HG03520 (cell line): ENCODE data around the gene TPSB2.
"Not testable (repeated sequence)": the region's sequence is repeated elsewhere in the genome, so short reads cannot be mapped to it uniquely, and the experiment has no call there.

ENCODE experiments used
- ATAC-seq: cut with Tn5 transposase; IDR thresholded peaks from one replicate; pipeline ENCODE4 v1.9.1; 2021; ENCODE audit warnings: mild to moderate bottlenecking, moderate library complexity; ENCODE audit not compliant: unreplicated experiment

Gene TPSB2

DNA sequence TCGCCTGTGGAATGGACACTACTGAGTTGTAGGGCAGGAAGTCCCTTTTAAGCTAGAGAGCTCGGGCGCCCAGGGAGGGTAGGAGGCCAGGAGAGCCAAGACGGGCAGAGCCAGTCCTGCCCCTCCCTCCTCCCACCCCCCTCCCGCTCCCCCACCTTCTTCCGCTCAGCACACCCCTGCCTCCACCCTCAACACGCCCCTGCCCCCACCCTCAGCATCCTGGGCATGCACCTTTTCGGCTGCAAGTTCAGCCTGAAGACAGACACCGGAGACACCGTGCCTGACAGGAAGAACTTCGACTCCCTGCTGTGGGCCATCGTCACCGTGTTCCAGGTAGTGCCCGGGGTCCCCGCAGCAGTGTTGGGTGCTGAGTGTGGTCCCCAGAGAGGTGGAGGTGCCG, 23.2 kb downstream of the TPSB2 start:
- ATAC-seq, result no peak

DNA sequence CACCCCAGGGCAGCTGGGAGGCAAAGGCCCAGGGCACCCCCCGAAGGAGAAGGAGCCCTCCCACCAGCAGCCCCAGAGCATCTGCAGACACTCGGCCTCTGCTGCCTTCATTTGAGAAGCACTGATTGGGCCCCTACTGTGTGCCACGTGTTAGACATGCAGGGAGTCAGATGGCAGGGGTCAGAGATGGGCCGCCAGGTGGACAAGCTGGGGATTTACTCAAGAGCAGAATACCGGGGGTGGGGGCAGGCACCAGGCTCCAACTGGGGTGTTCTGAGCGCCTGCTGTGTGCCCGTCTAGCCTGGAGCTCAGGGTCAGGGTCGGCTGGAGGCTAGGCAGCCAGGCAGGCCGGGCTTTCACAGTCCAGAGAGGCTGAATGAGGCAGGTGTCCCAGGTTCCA, 23.7 kb downstream of the TPSB2 start:
- no peak for ATAC-seq

DNA sequence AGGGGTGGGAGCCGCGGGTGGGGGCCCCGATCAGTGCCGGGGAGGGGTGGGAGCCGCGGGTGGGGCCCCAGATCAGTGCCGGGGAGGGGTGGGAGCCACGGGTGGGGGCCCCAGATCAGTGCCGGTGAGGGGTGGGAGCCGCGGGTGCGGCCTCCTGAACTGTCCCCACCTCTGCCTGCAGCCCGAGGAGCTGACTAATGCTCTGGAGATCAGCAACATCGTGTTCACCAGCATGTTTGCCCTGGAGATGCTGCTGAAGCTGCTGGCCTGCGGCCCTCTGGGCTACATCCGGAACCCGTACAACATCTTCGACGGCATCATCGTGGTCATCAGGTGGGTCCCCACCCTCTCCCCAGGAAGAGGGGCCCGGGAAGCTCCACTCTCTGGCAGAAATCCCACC, 25.1 kb downstream of the TPSB2 start:
- ATAC-seq, result no peak

DNA sequence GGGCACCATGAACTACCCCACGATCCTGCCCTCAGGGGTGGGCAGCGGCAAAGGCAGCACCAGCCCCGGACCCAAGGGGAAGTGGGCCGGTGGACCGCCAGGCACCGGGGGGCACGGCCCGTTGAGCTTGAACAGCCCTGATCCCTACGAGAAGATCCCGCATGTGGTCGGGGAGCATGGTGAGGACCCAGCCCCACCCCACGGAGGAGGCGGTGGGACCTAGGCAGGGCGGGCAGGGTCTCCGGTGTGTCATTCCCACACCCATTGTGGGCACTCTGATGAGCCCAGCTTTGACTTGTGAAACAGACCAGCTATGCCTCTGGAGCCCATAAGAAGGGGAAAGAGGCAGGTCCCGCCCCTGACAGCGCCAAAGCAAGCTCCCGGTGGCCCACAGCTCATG, 27.7 kb downstream of the TPSB2 start:
- no peak for ATAC-seq

DNA sequence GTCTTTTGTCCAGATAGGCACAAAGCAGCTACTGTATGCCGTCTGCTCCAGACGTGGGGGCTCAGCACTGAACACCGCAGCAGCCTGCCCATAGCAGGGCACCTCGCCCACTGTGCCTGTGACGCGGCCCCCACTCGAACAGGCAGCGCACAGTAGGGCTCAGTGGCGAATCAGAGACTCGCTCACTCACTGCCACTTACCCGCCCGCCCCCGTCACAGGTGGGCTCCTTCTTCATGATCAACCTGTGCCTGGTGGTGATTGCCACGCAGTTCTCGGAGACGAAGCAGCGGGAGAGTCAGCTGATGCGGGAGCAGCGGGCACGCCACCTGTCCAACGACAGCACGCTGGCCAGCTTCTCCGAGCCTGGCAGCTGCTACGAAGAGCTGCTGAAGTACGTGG, 28.5 kb downstream of the TPSB2 start:
- no peak for ATAC-seq

DNA sequence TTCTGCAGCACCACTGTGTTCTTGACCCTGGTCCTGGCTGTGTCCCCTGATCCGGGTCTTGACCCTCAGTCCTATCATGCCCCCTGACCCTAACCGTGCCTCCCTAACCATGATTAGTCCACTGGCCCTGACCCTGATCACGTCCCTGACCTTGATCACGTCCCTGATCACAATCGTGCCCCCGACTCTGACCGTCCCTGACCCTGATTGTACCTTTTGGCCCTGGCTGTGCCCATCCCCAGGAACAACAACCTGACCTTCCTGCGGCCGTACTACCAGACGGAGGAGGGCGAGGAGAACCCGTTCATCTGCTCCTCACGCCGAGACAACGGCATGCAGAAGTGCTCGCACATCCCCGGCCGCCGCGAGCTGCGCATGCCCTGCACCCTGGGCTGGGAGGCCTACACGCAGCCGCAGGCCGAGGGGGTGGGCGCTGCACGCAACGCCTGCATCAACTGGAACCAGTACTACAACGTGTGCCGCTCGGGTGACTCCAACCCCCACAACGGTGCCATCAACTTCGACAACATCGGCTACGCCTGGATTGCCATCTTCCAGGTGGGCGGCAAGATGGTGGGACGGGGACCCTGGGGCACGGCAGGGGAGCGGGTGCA, 29.9 kb downstream of the TPSB2 start:
- ATAC-seq, result no peak

DNA sequence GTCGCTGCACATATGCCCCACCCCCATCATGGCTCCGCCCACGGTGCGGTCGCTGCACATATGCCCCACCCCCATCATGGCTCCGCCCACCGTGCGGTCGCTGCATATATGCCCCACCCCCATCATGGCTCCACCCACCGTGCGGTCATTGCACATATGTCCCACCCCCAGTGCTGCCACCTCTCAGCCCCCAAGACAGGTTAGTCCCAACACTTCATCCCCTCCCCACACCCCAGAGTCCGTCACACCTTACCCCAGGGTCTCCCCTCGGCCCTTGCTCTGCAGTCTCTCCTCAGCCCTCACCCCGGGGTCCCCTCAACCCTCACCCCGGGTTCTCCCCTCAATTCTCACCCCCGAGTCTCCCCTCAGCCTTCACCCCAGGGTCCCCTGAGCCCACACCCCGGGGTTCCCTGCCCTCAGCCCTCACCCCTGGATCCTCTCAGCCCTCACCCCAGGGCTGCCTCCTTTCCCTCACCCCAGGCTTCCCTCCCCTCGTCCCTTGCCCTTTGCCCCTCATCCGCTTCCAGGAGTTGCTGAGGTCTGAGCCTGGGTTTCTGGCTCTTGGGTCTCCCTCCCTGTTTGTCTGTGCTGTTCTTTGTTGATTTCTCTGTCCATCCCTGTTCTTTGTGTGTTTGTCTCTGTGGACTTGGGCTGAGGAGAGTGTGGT, 30.5 kb downstream of the TPSB2 start:
- ATAC-seq, result no peak

DNA sequence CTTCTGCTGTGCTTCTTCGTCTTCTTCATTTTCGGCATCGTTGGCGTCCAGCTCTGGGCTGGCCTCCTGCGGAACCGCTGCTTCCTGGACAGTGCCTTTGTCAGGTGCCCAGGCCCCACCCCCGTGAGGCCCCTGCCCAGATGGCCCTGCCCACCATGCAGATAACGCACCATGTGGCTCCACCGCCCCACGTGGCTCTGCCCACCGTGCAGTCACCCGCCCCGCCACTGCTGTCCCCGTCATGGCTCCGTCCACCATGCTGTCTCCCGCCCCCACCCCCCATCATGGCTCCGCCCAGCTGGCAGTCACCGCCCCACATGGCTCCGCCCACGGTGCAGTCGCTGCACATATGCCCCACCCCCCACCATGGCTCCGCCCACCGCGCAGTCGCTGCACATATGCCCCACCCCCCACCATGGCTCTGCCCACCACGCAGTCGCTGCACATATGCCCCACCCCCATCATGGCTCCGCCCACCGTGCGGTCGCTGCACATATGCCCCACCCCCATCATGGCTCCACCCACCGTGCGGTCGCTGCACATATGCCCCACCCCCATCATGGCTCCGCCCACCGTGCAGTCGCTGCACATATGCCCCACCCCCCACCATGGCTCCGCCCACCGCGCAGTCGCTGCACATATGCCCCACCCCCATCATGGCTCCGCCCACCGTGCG, 31.2 kb downstream of the TPSB2 start:
- not testable (repeated sequence) for ATAC-seq

DNA sequence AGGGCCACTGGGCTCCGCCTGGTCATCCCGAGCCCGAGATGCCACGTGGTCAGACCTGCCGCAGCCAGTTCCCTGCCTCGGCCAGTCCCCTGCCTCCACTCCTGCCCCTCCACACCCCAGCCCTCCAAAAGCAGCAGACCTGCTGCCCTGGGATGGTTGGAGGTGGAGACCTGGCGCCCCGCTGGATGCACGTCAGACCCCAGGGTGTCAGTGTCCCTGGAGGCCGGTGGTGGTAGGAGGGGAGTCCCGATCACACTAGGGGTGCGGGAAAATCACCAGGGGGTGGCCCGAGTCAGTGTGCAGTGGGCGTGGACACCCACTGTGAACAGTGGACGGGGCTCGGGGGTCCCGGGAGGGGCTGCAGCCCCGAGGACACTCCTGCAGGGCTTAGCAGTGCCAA, 31.8 kb downstream of the TPSB2 start:
- ATAC-seq, result no peak

DNA sequence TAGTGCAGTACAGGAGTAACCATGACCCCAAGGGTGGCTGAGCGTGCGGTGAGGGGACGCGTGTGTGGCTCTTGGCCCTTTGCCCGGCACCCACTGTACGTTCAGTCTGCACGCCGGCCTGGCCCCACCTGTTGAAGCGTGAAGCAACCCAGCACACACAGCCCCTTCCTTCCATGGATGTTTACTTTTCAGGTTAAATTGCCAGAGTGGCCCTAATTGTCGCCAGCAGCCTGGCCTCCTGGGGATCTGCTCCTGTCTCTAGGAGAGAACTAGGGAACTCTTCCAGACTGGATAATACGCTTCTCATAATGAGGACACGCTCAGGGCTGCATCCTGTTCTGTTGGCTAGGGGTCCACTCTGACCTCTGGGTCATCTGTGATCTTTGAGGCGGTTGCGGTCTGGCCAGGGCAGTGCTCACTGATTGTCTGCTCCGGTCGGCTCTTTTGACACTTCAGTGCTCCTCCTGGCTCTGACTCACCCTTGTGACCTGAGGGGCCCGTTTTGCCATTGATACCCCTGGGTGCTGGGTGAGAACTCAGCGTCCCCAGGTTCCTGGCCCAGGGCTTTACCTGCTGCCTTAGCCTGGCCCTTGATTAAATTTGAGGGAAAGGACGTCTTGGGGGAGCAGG, 32.6 kb downstream of the TPSB2 start:
- ATAC-seq, result no peak

DNA sequence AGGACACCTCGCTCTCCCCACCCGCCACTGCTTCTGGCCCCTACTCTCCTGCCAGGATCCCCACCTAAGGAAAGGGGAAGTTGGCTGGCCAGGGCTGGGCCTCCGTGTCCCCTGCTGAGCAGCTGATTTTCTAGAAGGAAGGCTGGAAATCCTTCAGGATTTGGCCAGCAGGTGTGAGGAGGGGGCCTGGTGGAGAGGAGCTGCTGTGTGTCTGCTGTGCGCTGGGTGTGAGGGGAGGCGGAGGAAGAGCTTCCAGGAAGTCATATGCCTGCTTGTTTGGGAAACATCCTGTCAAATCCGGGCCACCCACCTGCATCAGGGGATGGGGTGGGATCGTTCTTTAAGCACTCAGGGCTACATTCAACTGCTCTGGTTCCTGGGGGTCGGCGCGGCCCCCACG, 33.5 kb downstream of the TPSB2 start:
- ATAC-seq, result no peak

DNA sequence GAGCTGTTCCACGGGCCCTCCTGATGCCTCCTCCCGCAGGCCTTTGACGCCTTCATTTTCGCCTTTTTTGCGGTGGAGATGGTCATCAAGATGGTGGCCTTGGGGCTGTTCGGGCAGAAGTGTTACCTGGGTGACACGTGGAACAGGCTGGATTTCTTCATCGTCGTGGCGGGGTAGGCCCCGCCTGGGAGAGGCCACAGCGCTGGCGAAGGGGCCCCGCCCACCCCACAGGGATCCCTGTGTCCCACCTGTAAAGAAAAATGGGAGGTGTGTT, 34.7 kb downstream of the TPSB2 start:
- ATAC-seq, result no peak

DNA sequence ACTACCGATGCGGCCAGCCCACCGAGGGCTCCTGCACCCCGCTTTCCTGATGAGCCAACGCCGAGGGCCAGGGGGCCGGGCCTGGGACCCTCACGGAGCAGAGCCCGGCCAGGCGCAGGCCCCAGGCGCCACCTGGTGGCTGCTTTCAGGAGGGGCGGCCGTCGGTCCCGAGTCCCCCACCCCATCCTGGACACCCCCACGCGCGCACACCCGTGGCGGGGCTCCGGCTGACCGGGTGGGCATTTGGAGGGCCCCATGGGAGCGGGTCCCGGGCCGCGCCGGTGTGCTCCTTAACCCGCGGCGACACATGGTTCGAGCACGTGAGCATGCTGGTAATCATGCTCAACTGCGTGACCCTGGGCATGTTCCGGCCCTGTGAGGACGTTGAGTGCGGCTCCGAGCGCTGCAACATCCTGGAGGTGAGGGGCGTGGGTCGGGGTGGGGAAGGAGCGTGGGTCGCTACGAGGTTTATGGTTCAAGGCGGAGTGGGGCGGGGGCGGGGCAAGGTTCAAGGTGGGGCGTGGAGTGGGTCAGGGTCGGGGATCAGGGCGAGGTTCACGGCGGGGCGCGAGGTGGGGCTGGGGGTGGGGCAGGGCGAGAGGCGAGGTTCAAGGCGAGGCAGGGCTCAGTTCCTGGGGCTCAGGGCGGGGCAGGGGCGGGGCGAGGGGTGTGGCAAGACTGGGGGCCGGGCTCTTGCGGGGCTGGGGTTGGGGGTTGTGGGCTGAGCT, 35.2 kb downstream of the TPSB2 start:
- no peak for ATAC-seq

DNA sequence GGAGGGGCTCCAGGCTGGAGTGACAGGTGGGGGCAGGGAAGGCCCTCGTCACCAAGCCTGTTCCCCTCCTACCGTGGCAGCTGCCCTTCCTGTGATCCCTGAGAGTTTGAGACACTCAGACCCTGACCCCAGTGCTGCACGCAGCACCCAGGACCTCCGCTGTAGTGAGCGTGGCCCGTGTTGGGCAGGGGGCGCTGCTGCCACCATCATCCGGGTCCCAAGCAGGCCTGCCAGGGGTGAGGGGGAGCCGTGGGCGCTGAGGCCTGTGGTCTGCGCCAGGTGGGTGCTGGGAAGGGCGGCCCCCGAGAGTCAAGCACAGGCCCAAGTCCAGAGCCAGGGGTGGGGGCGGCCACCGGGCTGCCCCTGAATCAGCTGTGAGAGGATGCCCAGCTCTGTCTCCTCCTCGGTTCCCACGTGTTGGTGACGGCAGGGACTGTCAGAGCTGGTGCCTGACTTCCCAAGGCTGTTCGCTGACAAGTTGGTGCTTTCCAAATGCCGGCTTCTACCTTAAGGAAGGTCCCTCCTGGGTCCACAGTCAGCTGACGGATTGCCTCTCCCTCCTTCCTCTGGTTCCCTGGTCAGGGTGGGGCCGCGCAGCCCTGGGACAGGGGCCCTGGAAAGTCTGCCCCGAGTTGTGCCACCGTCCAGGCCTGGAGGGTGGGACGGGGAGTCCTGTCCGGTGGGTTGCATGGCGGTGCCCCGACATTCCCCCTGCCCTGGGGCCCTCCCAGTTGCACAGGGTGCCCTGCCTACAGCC, 36.0 kb downstream of the TPSB2 start:
- no peak for ATAC-seq

DNA sequence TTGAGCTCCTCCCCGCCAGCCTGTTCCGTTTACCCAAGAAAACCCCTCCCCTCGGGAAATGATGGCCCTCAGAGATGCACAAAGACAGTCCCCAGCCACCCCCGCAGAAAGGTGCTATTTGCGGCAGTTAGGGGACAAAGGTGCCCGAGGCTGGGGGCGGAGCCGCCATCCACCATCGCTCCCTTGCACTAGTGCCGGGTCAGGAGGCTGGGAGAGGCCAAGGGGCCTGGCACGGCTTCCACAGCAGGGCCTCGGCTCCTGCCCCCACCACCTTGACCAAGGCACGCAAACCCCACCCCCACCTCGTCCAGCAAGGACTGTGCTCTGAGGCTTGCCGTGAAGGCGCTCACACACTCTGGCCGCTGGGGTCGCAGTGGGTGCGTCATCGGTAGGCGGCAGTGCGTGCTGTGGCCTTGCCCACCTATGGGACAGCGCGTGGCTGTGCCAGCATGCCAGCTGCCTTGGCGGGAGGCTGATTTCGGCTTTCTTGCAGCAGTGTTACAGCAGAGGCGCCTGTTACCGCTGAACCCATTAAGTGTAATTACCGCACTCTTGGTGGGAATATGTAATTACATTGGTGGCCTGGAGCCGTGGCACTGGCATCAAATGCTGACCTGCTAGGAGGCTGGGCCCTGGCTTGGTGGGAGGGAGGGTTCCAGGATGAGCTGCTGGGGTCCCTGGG, 36.7 kb downstream of the TPSB2 start:
- no peak for ATAC-seq

DNA sequence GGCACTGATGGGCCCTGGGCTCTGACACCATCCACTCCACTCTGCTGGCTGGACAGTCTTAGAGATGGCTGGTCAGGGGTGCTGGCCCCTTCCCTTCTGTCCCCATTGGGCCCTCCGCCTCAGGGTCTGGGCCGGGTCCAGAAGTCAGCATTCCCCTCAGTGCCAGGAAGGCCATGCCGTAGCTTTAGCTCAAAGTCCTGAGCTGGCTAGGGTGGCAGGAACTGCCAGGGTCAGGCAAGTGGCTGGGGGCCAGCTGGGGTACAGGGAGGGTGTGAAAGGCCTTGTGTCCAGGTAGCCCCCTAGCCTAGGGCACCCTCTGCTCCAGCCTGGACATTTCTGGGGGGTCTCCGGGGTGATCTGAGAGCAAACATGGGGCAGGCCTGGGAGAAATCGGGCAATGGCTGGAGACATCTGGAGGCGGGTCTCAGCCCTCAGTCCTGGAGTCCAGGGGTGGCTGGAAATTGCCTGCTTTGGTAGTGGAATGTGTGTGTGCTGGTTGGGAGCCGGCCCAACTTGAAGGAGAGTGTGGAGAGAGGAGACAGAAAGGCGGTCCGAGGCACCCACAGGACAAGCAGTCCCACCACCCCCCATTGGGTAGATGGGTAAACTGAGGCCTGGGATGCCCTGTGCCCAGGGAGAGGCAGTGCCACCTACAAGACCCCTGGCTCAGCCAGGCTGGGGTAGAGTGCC, 37.5 kb downstream of the TPSB2 start:
- no peak for ATAC-seq

DNA sequence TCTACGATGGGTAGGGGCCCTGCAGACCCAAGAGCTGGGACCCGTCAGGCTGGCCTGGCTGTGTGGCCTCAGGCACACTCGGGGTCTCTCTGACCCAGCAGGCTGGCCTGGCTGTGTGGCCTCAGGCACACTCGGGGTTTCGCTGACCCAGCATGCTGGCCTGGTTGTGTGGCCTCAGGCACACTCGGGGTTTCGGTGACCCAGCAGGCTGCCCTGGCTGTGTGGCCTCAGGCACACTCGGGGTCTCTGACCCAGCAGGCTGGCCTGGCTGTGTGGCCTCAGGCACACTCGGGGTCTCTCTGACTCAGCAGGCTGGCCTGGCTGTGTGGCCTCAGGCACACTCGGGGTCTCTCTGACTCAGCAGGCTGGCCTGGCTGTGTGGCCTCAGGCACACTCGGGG, 39.2 kb downstream of the TPSB2 start:
- not testable (repeated sequence) for ATAC-seq

DNA sequence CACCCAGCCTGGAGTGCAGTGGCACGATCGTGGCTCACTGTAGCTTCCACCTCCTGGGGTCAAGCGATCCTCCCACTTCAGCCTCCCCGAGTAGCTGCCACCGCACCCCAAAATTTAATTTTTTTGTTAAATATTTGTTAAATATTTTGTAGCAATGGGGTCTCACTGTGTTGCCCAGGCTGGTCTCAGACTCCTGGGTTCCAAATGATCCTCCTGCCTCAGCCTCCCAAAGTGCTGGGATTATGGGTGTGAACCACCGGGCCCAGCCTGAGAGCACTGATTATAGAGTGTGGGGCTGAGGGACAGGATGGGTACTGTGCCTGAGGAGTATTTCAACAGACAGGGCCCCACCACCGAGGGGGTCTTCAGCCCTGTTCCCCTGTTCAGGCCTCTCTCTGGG, 40.5 kb downstream of the TPSB2 start:
- ATAC-seq, result no peak

DNA sequence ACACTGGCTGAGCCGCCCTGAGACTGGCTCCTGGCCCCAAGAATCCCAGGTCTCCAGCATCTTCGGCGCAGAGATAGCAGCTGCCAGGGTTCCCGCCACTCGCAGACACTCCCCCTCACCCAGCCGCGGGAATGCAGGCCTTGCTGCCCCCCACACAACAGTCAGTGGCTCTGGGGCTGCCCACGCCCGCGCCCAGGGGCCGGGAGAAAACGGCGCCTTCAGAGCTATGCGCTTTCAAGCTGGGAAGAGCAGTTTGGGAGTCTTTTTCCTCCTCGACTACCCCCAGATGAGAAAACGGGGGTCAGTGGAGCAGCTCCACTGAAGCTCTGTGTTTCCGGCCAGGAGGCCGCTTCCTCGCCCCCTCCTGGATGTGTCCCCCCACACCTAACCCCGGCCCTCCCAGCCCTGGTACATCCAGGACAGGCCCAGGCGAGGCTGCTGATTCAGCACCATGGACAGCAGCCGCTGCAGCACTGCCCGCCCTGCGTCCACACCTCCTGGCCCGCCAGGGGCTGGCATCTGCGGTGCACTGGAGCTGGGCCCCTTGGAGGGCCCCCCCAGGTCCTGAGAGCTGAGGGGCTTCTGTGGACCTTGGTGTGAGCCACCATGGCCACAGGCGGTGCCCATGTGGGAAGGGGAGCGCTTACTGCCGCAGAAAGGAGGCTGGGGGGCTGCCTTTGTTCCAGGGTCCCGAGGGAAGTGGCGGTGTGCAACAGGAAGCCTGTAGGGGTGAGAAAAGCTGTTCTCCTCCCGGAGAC, 41.4 kb downstream of the TPSB2 start:
- ATAC-seq, result no peak
